Calu3 (cell line): ENCODE measurements around the gene COMMD1. TPM values are rescaled to one million over a fixed set of nuclear protein-coding genes. Genes with fewer than 3 reads are reported as not detected.

Experiments used
- BruUV-seq: library from RNA; stranded (reverse); fragments of 400-500 nt; replicated peaks from 2 replicates; lab custom pipeline; 2021; lab: Mats Ljungman, UMichigan
- CTCF ChIA-PET: fragments of 300-600 bp; sonication (Branson Sonifier 250); formaldehyde crosslinking; loops from one replicate; lab custom pipeline; 2022; ENCODE audit warnings: antibody characterized with exemption; lab: Charles Lee
- DNase-seq: peaks from one replicate; pipeline ENCODE4 v3.0.0; 2022
- H3K27ac Mint-ChIP-seq: one replicate; pipeline ENCODE4 v1.8.0; 2022; ENCODE audit warnings: mixed read lengths; ENCODE audit not compliant: unreplicated experiment
- H3K27me3 Mint-ChIP-seq: one replicate; pipeline ENCODE4 v1.8.0; 2022; ENCODE audit warnings: mixed read lengths; ENCODE audit not compliant: unreplicated experiment
- H3K36me3 Mint-ChIP-seq: one replicate; pipeline ENCODE4 v1.8.0; 2022; ENCODE audit warnings: mild to moderate bottlenecking, moderate library complexity, mixed read lengths; ENCODE audit not compliant: insufficient read depth, unreplicated experiment
- H3K4me1 Mint-ChIP-seq: one replicate; pipeline ENCODE4 v1.8.0; 2022; ENCODE audit warnings: mild to moderate bottlenecking, low read depth, mixed read lengths; ENCODE audit not compliant: unreplicated experiment
- H3K4me3 Mint-ChIP-seq: one replicate; pipeline ENCODE4 v1.8.0; 2022; ENCODE audit warnings: mild to moderate bottlenecking, low read depth, moderate library complexity, mixed read lengths; ENCODE audit not compliant: unreplicated experiment
- H3K9me3 Mint-ChIP-seq: one replicate; pipeline ENCODE4 v1.8.0; 2022; ENCODE audit warnings: low read depth, mixed read lengths; ENCODE audit not compliant: unreplicated experiment
- CTCF ChIP-seq: fragments of 200-600 bp; IDR thresholded peaks from one replicate; pipeline ENCODE4 v1.8.0; 2022; ENCODE audit warnings: antibody characterized with exemption; ENCODE audit not compliant: unreplicated experiment
- intact Hi-C: fragments of 100-400 bp; cut with micrococcal nuclease; formaldehyde crosslinking; loops from one replicate; pipeline ENCODE4 v1.10.0; 2022; ENCODE audit not compliant: unreplicated experiment
- total RNA-seq: library from RNA; stranded (reverse); gene quantifications from 2 replicates; pipeline ENCODE4 v1.2.3, GENCODE V29; 2022

The COMMD1 gene
- total RNA-seq, 1 experiment from 2014 or later, result 19.4 TPM

GRCh38 chr2:62014102-62014501 is 108.6 kb downstream of the COMMD1 start:
- CTCF ChIA-PET, result no interaction called here
- Mint-ChIP-seq H3K36me3 (no peaks in the 10 kb centered on the region), H3K27ac (no peak overlapping the region), H3K4me3 (no peak overlapping the region), H3K4me1 (no peaks in the 10 kb centered on the region), H3K27me3 (no peaks in the 10 kb centered on the region), H3K9me3 (no peaks in the 10 kb centered on the region)
- DNase-seq, result no peak
- TF ChIP-seq CTCF, result no peak
- BruUV-seq, result no TSS peak
- intact Hi-C loops, result no loop called here

GRCh38 chr2:62016957-62017356 is 111.5 kb downstream of the COMMD1 start:
- no peaks in the 10 kb centered on the region for H3K27me3 Mint-ChIP-seq
- no peak overlapping the region for H3K27ac Mint-ChIP-seq
- H3K4me1 Mint-ChIP-seq, result no peaks in the 10 kb centered on the region
- intact Hi-C loops, result no loop called here
- no peak overlapping the region for H3K4me3 Mint-ChIP-seq
- TF ChIP-seq CTCF, result no peak
- no peaks in the 10 kb centered on the region for H3K9me3 Mint-ChIP-seq
- CTCF ChIA-PET, result no interaction called here
- no TSS peak for BruUV-seq
- H3K36me3 Mint-ChIP-seq, result no peaks in the 10 kb centered on the region
- DNase-seq, result no peak

GRCh38 chr2:62029910-62030309 is 124.4 kb downstream of the COMMD1 start:
- DNase-seq, result no peak
- CTCF ChIA-PET, result no interaction called here
- no peaks in the 10 kb centered on the region for H3K9me3 Mint-ChIP-seq
- H3K4me1 Mint-ChIP-seq, result no peaks in the 10 kb centered on the region
- intact Hi-C loops, result no loop called here
- no peaks in the 10 kb centered on the region for H3K27me3 Mint-ChIP-seq
- no peak for TF ChIP-seq CTCF
- H3K27ac Mint-ChIP-seq, result no peak overlapping the region
- H3K4me3 Mint-ChIP-seq, result no peak overlapping the region
- no TSS peak for BruUV-seq
- H3K36me3 Mint-ChIP-seq, result no peaks in the 10 kb centered on the region

GRCh38 chr2:62030902-62031301 is 125.4 kb downstream of the COMMD1 start:
- Mint-ChIP-seq H3K36me3 (no peaks in the 10 kb centered on the region), H3K9me3 (no peaks in the 10 kb centered on the region), H3K4me1 (no peaks in the 10 kb centered on the region), H3K4me3 (no peak overlapping the region), H3K27ac (no peak overlapping the region), H3K27me3 (no peaks in the 10 kb centered on the region)
- no peak for DNase-seq
- intact Hi-C loops, result no loop called here
- no TSS peak for BruUV-seq
- CTCF ChIA-PET, result no interaction called here
- TF ChIP-seq CTCF, result no peak

DNA sequence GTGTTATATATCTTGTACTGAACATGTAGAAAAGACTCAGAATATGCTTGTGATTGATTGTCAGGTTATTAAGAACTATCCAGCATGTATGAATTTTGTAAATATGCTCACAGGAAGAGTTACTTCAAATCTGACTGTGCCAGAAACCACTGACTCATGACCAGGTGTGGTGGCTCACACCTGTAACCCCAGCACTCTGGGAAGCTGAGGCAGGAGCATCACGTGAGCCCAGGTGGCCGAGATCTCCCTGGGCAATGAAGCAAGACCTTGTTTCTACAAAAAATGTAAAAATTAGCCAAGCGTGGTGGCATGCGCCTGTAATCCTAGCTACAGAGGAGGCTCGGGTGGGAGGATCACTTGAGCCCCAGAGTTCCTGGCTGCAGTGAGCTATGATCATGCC is 126.6 kb downstream of the COMMD1 start:
- no peak overlapping the region for H3K4me3 Mint-ChIP-seq
- CTCF ChIA-PET, result no interaction called here
- no peaks in the 10 kb centered on the region for H3K36me3 Mint-ChIP-seq
- intact Hi-C loops, result no loop called here
- no peaks in the 10 kb centered on the region for H3K4me1 Mint-ChIP-seq
- BruUV-seq, result no TSS peak
- H3K27ac Mint-ChIP-seq, result no peak overlapping the region
- no peak for DNase-seq
- no peaks in the 10 kb centered on the region for H3K9me3 Mint-ChIP-seq
- no peak for TF ChIP-seq CTCF
- no peaks in the 10 kb centered on the region for H3K27me3 Mint-ChIP-seq
